HCT116 (cell line): ENCODE data around the gene NPDC1. TPM values are rescaled to one million over a fixed set of nuclear protein-coding genes. Genes with fewer than 3 reads are reported as not detected.

Experiments used
- ATAC-seq: fragments of 200-7000 bp; cut with Tn5 transposase; 2 replicates; pipeline ENCODE4 v1.9.1; 2020; ENCODE audit warnings: mild to moderate bottlenecking, moderate library complexity
- BruUV-seq: library from RNA; stranded (reverse); fragments of 400-500 nt; replicated peaks from 2 replicates; lab custom pipeline; 2021; lab: Mats Ljungman, UMichigan
- CTCF ChIA-PET: fragments of 300-600 bp; sonication (Branson Sonifier 250); formaldehyde crosslinking; loops from one replicate; lab custom pipeline; 2021; ENCODE audit warnings: antibody characterized with exemption; lab: Charles Lee
- POLR2A ChIA-PET: fragments of 300-600, 350-600 bp; sonication (Branson Sonifier 250); formaldehyde crosslinking; loops from one replicate; lab custom pipeline; 2021; ENCODE audit warnings: antibody characterized with exemption; lab: Charles Lee
- RAD21 ChIA-PET, 2 experiments: fragments of 300-600 bp; sonication (Branson Sonifier 250); formaldehyde crosslinking; loops; one replicate each; lab custom pipeline; 2023; ENCODE audit warnings: low total read pairs in 2 of 2; ENCODE audit not compliant: uncharacterized antibody in 2 of 2, unreplicated experiment in 2 of 2, low non-redundant PET in 1 of 2; lab: Charles Lee
- DNase-seq: peaks from one replicate; pipeline ENCODE4 v3.0.0-alpha.2; 2010; ENCODE audit warnings: low read depth, low spot score
- H2AFZ ChIP-seq: fragments of 200-600 bp; shearing (Covaris generic), sonication (generic); 2 replicates; pipeline ENCODE4 v1.6.1; 2017; ENCODE audit warnings: low read depth, mixed run types, mixed read lengths, antibody characterized with exemption, low read length; ENCODE audit not compliant: poor library complexity, severe bottlenecking
- H3K27ac ChIP-seq: 2 replicates; pipeline ENCODE4 v1.5.1; 2012; ENCODE audit warnings: low read depth, low read length
- H3K27me3 ChIP-seq: fragments of 200-600 bp; sonication (generic); 2 replicates; pipeline ENCODE4 v1.6.1; 2016; ENCODE audit warnings: mixed run types, low read length, mixed read lengths; ENCODE audit not compliant: insufficient read depth
- H3K36me3 ChIP-seq, 2 experiments: fragments of 200-500 bp in 1 of 2; fragments of 200-600 bp in 1 of 2; sonication (Bioruptor generic) in 1 of 2; sonication (generic) in 1 of 2; 2 replicates each; pipeline versions ENCODE4 v1.5.1 to v1.6.1; 2014 to 2016; ENCODE audit warnings: low read length in 2 of 2, inconsistent platforms in 1 of 2, mixed read lengths in 1 of 2, mixed run types in 1 of 2; ENCODE audit not compliant: insufficient read depth in 2 of 2, control insufficient read depth in 1 of 2
- H3K4me1 ChIP-seq, 2 experiments: fragments of 200-600 bp in 1 of 2; sonication (generic) in 1 of 2; 2 replicates each; pipeline versions ENCODE4 v1.5.1 to v1.6.1; 2012 to 2017; ENCODE audit warnings: low read length in 2 of 2, inconsistent platforms in 1 of 2, mild to moderate bottlenecking in 1 of 2, mixed read lengths in 1 of 2, mixed run types in 1 of 2, moderate library complexity in 1 of 2; ENCODE audit not compliant: insufficient read depth in 2 of 2, control insufficient read depth in 1 of 2
- H3K4me2 ChIP-seq: fragments of 200-600 bp; sonication (generic); 2 replicates; pipeline ENCODE4 v1.6.1; 2017; ENCODE audit warnings: mixed run types, low read length, mixed read lengths
- H3K4me3 ChIP-seq, 2 experiments: fragments of 200-600 bp in 1 of 2; sonication (generic) in 1 of 2; replicated peaks in 1 of 2; 2 replicates each; pipeline ENCODE4 v1.5.1; 2011 to 2016; ENCODE audit warnings: low read length in 2 of 2, control low read depth in 1 of 2, low read depth in 1 of 2, mild to moderate bottlenecking in 1 of 2, mixed read lengths in 1 of 2, mixed run types in 1 of 2
- H3K79me2 ChIP-seq: fragments of 200-600 bp; sonication (generic); 2 replicates; pipeline ENCODE4 v1.6.1; 2017; ENCODE audit warnings: mild to moderate bottlenecking, mixed run types, low read length, moderate library complexity, mixed read lengths; ENCODE audit not compliant: insufficient read depth
- H3K9ac ChIP-seq: fragments of 200-600 bp; sonication (generic); 2 replicates; pipeline ENCODE4 v1.6.1; 2016; ENCODE audit warnings: low read length, mixed read lengths
- H3K9me2 ChIP-seq: fragments of 200-600 bp; sonication (generic), shearing (Covaris generic); 2 replicates; pipeline ENCODE4 v1.6.1; 2017; ENCODE audit warnings: mixed run types, mild to moderate bottlenecking, moderate library complexity; ENCODE audit not compliant: insufficient read depth
- H3K9me3 ChIP-seq, 2 experiments: fragments of 200-500 bp in 1 of 2; fragments of 200-600 bp in 1 of 2; sonication (Bioruptor generic) in 1 of 2; sonication (generic) in 1 of 2; 2 replicates each; pipeline ENCODE4 v1.6.1; 2014 to 2017; ENCODE audit warnings: low read length in 2 of 2, mixed read lengths in 2 of 2, inconsistent platforms in 1 of 2, low read depth in 1 of 2, mild to moderate bottlenecking in 1 of 2, mixed run types in 1 of 2, moderate library complexity in 1 of 2; ENCODE audit not compliant: control insufficient read depth in 1 of 2, insufficient read depth in 1 of 2
- H4K20me1 ChIP-seq: fragments of 200-600 bp; sonication (generic), shearing (Covaris generic); 2 replicates; pipeline ENCODE4 v1.6.1; 2017; ENCODE audit warnings: mixed run types, mild to moderate bottlenecking, moderate library complexity; ENCODE audit not compliant: insufficient read depth
- CBX3 ChIP-seq: IDR thresholded peaks from 2 replicates; pipeline ENCODE4 v1.6.1; 2012; ENCODE audit warnings: low read depth
- CEBPB ChIP-seq: IDR thresholded peaks from 2 replicates; pipeline ENCODE4 v1.6.1; 2012; ENCODE audit warnings: low read depth
- EGR1 ChIP-seq: IDR thresholded peaks from 2 replicates; pipeline ENCODE4 v1.6.1; 2012; ENCODE audit warnings: low read depth
- ELF1 ChIP-seq: IDR thresholded peaks from 2 replicates; pipeline ENCODE4 v1.6.1; 2012; ENCODE audit warnings: low read depth, borderline replicate concordance
- EZH2 ChIP-seq: fragments of 200-600 bp; sonication (generic); IDR thresholded peaks from 2 replicates; pipeline ENCODE4 v1.6.1; 2017; ENCODE audit warnings: antibody characterized with exemption, mixed run types
- EZH2phosphoT487 ChIP-seq: fragments of 200-600 bp; IDR thresholded peaks from 2 replicates; pipeline ENCODE4 v1.6.1; 2018; ENCODE audit warnings: antibody characterized with exemption, borderline replicate concordance
- FOSL1 ChIP-seq: IDR thresholded peaks from 2 replicates; pipeline ENCODE4 v1.6.1; 2012; ENCODE audit warnings: low read depth
- JUND ChIP-seq: IDR thresholded peaks from 2 replicates; pipeline ENCODE4 v1.6.1; 2012
- POLR2A ChIP-seq: IDR thresholded peaks from 2 replicates; pipeline ENCODE4 v1.7.0; 2011; ENCODE audit warnings: borderline replicate concordance; ENCODE audit not compliant: insufficient read depth, insufficient read length; ENCODE audit errors: extremely low read depth
- POLR2AphosphoS5 ChIP-seq: IDR thresholded peaks from 2 replicates; pipeline ENCODE4 v1.6.1; 2011; ENCODE audit warnings: mild to moderate bottlenecking, low read depth, low read length, moderate library complexity
- RAD21 ChIP-seq: IDR thresholded peaks from 2 replicates; pipeline ENCODE4 v1.6.1; 2012; ENCODE audit warnings: low read depth, mild to moderate bottlenecking
- SIN3A ChIP-seq: IDR thresholded peaks from 2 replicates; pipeline ENCODE4 v1.6.1; 2012; ENCODE audit warnings: low read depth
- SP1 ChIP-seq: IDR thresholded peaks from 2 replicates; pipeline ENCODE4 v1.6.1; 2012; ENCODE audit warnings: low read depth
- TCF7L2 ChIP-seq: IDR thresholded peaks from 2 replicates; pipeline ENCODE4 v1.7.0; 2011; ENCODE audit warnings: borderline replicate concordance, inconsistent platforms; ENCODE audit not compliant: insufficient read depth, insufficient read length; ENCODE audit errors: extremely low read depth
- YY1 ChIP-seq: IDR thresholded peaks from 2 replicates; pipeline ENCODE4 v1.6.1; 2011; ENCODE audit warnings: low read length, low read depth, moderate library complexity, mild to moderate bottlenecking; ENCODE audit not compliant: insufficient replicate concordance; ENCODE audit errors: extremely low read depth
- ZFX ChIP-seq: fragments of 450-650 bp; IDR thresholded peaks from 2 replicates; pipeline ENCODE4 v1.6.1; 2017
- intact Hi-C: fragments of 100-400 bp; cut with micrococcal nuclease; formaldehyde crosslinking; loops from 2 replicates; pipeline ENCODE4 v1.10.0; 2022
- total RNA-seq: library from RNA; stranded (reverse); gene quantifications from one replicate; pipeline ENCODE4 v1.2.1, GENCODE V29; 2021; ENCODE audit not compliant: unreplicated experiment
- TF ChIP-seq, protein P1 (sequence below): IDR thresholded peaks from 2 replicates; pipeline ENCODE4 v1.6.1; 2012
- TF ChIP-seq, protein P2 (sequence below): IDR thresholded peaks from 2 replicates; pipeline ENCODE4 v1.6.1; 2012; ENCODE audit warnings: low read depth
- TF ChIP-seq, protein P3 (sequence below): IDR thresholded peaks from 2 replicates; pipeline ENCODE4 v1.6.1; 2011; ENCODE audit warnings: mild to moderate bottlenecking, low read length, moderate library complexity; ENCODE audit not compliant: insufficient replicate concordance; ENCODE audit errors: extremely low read depth
- TF ChIP-seq, protein P4 (sequence below): IDR thresholded peaks from 2 replicates; pipeline ENCODE4 v1.6.1; 2012

NPDC1 gene
- total RNA-seq, 1 experiment from 2014 or later = 98.8 TPM

DNA sequence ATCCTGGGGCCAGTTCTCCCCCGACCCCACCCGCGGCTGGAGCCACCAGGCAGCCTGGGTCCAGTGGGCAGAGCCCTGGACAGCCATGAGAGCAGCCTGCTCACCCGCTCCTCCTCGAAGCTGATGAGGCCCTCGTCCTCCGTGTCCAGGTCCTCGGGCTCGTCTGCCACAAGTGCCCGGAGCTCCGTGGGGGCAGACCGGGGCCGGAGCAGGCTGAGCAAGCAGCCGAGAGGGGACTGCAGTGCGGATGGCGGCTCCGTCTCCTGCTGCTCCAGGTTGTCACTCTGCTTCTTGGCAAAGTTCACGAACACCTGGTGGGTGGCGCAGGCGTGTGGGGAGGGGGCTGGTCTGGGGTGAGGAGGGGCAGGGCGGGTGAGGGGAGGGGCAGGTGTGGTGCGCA, 37.7 kb downstream of the NPDC1 start (continued):
- TF ChIP-seq, protein P1, sequence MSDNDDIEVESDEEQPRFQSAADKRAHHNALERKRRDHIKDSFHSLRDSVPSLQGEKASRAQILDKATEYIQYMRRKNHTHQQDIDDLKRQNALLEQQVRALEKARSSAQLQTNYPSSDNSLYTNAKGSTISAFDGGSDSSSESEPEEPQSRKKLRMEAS = no peak
- no peak for TF ChIP-seq JUND
- TF ChIP-seq EZH2phosphoT487 = no peak
- no peak for TF ChIP-seq CEBPB
- no peak for TF ChIP-seq EZH2
- no peak for TF ChIP-seq ELF1
- no peak for TF ChIP-seq EGR1

DNA sequence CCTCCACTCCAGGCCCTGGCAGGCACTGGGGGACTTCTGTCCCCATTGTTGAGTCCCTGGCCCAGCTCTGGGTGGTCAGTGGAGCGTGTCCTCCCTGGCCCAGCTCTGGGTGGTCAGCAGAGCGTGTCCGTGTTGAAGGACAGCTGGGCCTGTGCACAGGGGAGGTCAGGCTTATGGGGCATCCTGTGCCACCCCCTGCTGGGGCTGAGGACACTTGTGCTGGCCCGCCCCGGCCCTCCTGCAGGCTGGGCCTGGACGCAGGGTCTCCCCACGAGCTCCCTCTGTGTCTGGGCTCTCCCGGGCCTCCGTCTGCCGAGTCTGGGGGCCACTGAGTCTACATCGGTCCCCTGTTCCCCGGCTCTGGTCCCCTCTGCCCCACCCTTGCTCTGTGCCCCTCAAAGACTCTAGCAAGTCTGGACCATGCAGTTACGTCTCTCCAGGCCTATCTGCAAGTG, 38.1 kb downstream of the NPDC1 start:
- peaks cover 3 to 6% of the 10 kb centered on the region in 2 experiments; a peak in 3 of 4 replicates for H3K36me3 ChIP-seq
- no peaks in the 10 kb centered on the region for H3K79me2 ChIP-seq
- no peak for DNase-seq
- no peak overlapping the region for H3K9ac ChIP-seq
- TF ChIP-seq YY1 (no peak), ZFX (no peak), JUND (no peak), FOSL1 (no peak), EZH2phosphoT487 (no peak), RAD21 (no peak), CBX3 (no peak), EGR1 (no peak), TCF7L2 (no peak), ELF1 (no peak), CEBPB (no peak), POLR2A (no peak), SP1 (no peak), POLR2AphosphoS5 (no peak), EZH2 (no peak), SIN3A (no peak)
- TF ChIP-seq, protein P1 = no peak
- TF ChIP-seq, protein P2, sequence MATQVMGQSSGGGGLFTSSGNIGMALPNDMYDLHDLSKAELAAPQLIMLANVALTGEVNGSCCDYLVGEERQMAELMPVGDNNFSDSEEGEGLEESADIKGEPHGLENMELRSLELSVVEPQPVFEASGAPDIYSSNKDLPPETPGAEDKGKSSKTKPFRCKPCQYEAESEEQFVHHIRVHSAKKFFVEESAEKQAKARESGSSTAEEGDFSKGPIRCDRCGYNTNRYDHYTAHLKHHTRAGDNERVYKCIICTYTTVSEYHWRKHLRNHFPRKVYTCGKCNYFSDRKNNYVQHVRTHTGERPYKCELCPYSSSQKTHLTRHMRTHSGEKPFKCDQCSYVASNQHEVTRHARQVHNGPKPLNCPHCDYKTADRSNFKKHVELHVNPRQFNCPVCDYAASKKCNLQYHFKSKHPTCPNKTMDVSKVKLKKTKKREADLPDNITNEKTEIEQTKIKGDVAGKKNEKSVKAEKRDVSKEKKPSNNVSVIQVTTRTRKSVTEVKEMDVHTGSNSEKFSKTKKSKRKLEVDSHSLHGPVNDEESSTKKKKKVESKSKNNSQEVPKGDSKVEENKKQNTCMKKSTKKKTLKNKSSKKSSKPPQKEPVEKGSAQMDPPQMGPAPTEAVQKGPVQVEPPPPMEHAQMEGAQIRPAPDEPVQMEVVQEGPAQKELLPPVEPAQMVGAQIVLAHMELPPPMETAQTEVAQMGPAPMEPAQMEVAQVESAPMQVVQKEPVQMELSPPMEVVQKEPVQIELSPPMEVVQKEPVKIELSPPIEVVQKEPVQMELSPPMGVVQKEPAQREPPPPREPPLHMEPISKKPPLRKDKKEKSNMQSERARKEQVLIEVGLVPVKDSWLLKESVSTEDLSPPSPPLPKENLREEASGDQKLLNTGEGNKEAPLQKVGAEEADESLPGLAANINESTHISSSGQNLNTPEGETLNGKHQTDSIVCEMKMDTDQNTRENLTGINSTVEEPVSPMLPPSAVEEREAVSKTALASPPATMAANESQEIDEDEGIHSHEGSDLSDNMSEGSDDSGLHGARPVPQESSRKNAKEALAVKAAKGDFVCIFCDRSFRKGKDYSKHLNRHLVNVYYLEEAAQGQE = no peak
- TF ChIP-seq, protein P3, sequence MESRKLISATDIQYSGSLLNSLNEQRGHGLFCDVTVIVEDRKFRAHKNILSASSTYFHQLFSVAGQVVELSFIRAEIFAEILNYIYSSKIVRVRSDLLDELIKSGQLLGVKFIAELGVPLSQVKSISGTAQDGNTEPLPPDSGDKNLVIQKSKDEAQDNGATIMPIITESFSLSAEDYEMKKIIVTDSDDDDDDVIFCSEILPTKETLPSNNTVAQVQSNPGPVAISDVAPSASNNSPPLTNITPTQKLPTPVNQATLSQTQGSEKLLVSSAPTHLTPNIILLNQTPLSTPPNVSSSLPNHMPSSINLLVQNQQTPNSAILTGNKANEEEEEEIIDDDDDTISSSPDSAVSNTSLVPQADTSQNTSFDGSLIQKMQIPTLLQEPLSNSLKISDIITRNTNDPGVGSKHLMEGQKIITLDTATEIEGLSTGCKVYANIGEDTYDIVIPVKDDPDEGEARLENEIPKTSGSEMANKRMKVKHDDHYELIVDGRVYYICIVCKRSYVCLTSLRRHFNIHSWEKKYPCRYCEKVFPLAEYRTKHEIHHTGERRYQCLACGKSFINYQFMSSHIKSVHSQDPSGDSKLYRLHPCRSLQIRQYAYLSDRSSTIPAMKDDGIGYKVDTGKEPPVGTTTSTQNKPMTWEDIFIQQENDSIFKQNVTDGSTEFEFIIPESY = no peak
- TF ChIP-seq, protein P4, sequence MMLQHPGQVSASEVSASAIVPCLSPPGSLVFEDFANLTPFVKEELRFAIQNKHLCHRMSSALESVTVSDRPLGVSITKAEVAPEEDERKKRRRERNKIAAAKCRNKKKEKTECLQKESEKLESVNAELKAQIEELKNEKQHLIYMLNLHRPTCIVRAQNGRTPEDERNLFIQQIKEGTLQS = no peak
- no TSS peak for BruUV-seq
- ATAC-seq = no peak
- H3K9me2 ChIP-seq = no peaks in the 10 kb centered on the region
- peaks cover 0 to 4% of the 10 kb centered on the region in 2 experiments; a peak in 1 of 4 replicates for H3K9me3 ChIP-seq
- intact Hi-C loops = no loop called here
- no peak overlapping the region for H3K4me3 ChIP-seq
- no peaks in the 10 kb centered on the region for H4K20me1 ChIP-seq
- CTCF ChIA-PET = no interaction called here
- no peak overlapping the region for H3K27ac ChIP-seq
- no peaks in the 10 kb centered on the region for H3K27me3 ChIP-seq
- POLR2A ChIA-PET = no interaction called here
- H3K4me1 ChIP-seq = no peaks in the 10 kb centered on the region
- no peak overlapping the region for H3K4me2 ChIP-seq
- H2AFZ ChIP-seq = no peak overlapping the region
- RAD21 ChIA-PET = no interaction called here
